ENCODE data around the gene PRR36. TPM values are rescaled to one million over a fixed set of nuclear protein-coding genes. Genes with fewer than 3 reads are reported as not detected.

Gene PRR36
- total RNA-seq, 4 donors from 2014 or later: 0.35 to 0.85 TPM; not detected in 2

GRCh38 chr19:7848779-7849457 is 25.3 kb downstream of the PRR36 start:
- no peak for TF ChIP-seq CTCF (IDR thresholded peaks at IDR 0.05)
- TF ChIP-seq POLR2A (IDR thresholded peaks at IDR 0.05): no peak
- Histone ChIP-seq H3K9me3 (no peaks in the 10 kb centered on the region), H3K4me1 (no peaks in the 10 kb centered on the region), H3K27me3 (no peaks in the 10 kb centered on the region), H3K36me3 (no peaks in the 10 kb centered on the region), H3K27ac (no peak overlapping the region), H3K4me3 (no peak overlapping the region)
- no peak for DNase-seq
- intact Hi-C loops (cut with DNase I; ENCODE audit: low total_unique reads): no loop called here

- Histone ChIP-seq H3K36me3 (no peaks in the 10 kb centered on the region), H3K4me3 (no peak overlapping the region)
- no peak for DNase-seq
These were observed 26.5 kb downstream of the PRR36 start for GRCh38 chr19:7847664-7848063.

GRCh38 chr19:7846155-7846646 is 28.0 kb downstream of the PRR36 start:
- H3K9me3 ChIP-seq: no peaks in the 10 kb centered on the region
- H3K36me3 ChIP-seq: no peaks in the 10 kb centered on the region
- no peak overlapping the region for H3K27ac ChIP-seq
- H3K4me3 ChIP-seq: no peak overlapping the region
- H3K4me1 ChIP-seq: no peaks in the 10 kb centered on the region
- intact Hi-C loops (cut with DNase I; ENCODE audit: low total_unique reads): no loop called here
- no peaks in the 10 kb centered on the region for H3K27me3 ChIP-seq
- no peak for DNase-seq
- TF ChIP-seq POLR2A (IDR thresholded peaks at IDR 0.05): no peak
- no peak for TF ChIP-seq CTCF (IDR thresholded peaks at IDR 0.05)

More at GRCh38 chr19:7847664-7848063, 26.5 kb downstream of the PRR36 start:
- H3K4me1 ChIP-seq: no peaks in the 10 kb centered on the region
- H3K27me3 ChIP-seq: no peaks in the 10 kb centered on the region
- no peaks in the 10 kb centered on the region for H3K9me3 ChIP-seq
- intact Hi-C loops (cut with DNase I; ENCODE audit: low total_unique reads): no loop called here
- TF ChIP-seq CTCF (IDR thresholded peaks at IDR 0.05): no peak
- TF ChIP-seq POLR2A (IDR thresholded peaks at IDR 0.05): no peak
- no peak overlapping the region for H3K27ac ChIP-seq

- DNase-seq: no peak
- TF ChIP-seq CTCF (IDR thresholded peaks at IDR 0.05): no peak
- no peak for TF ChIP-seq POLR2A (IDR thresholded peaks at IDR 0.05)
- H3K27me3 ChIP-seq: no peaks in the 10 kb centered on the region
- intact Hi-C loops (cut with DNase I; ENCODE audit: low total_unique reads): no loop called here
- H3K4me3 ChIP-seq: no peak overlapping the region
- H3K27ac ChIP-seq: no peak overlapping the region
- H3K4me1 ChIP-seq: no peaks in the 10 kb centered on the region
- no peaks in the 10 kb centered on the region for H3K36me3 ChIP-seq
- no peaks in the 10 kb centered on the region for H3K9me3 ChIP-seq
These were observed 28.6 kb downstream of the PRR36 start for GRCh38 chr19:7845390-7846154.

- H3K9me3 ChIP-seq: no peaks in the 10 kb centered on the region
- H3K27me3 ChIP-seq: no peaks in the 10 kb centered on the region
- no peaks in the 10 kb centered on the region for H3K36me3 ChIP-seq
- no peak overlapping the region for H3K4me3 ChIP-seq
- no peaks in the 10 kb centered on the region for H3K4me1 ChIP-seq
- intact Hi-C loops (cut with DNase I; ENCODE audit: low total_unique reads): no loop called here
- no peak for DNase-seq
- TF ChIP-seq POLR2A (IDR thresholded peaks at IDR 0.05): no peak
- no peak for TF ChIP-seq CTCF (IDR thresholded peaks at IDR 0.05)
- no peak overlapping the region for H3K27ac ChIP-seq
These were observed 29.2 kb downstream of the PRR36 start for GRCh38 chr19:7844951-7845350.

Measured in uterus (tissue), 4 donors.